WTC11 (cell line): ENCODE measurements around the gene DYNC1I2. TPM values are rescaled to one million over a fixed set of nuclear protein-coding genes. Genes with fewer than 3 reads are reported as not detected.

Source experiments
- ATAC-seq: fragments of 200-7000 bp; cut with Tn5 transposase; 2 replicates; pipeline ENCODE4 v1.10.0; 2021; ENCODE audit warnings: mild to moderate bottlenecking, moderate library complexity
- CTCF ChIA-PET: fragments of 300-600 bp; sonication (Branson Sonifier 250); formaldehyde crosslinking; loops from one replicate; lab custom pipeline; 2021; ENCODE audit warnings: antibody characterized with exemption; lab: Charles Lee
- POLR2A ChIA-PET: fragments of 350-600 bp; sonication (Branson Sonifier 250); formaldehyde crosslinking; loops from one replicate; lab custom pipeline; 2021; ENCODE audit warnings: antibody characterized with exemption; lab: Charles Lee
- DNase-seq: peaks from one replicate; pipeline ENCODE4 v3.0.0; 2021; ENCODE audit warnings: low spot score
- H3K27ac Mint-ChIP-seq: 2 replicates; pipeline ENCODE4 v1.8.0; 2021; ENCODE audit warnings: mixed read lengths
- H3K27me3 Mint-ChIP-seq: 2 replicates; pipeline ENCODE4 v1.8.0; 2021; ENCODE audit warnings: low read depth, mild to moderate bottlenecking, moderate library complexity, mixed read lengths
- H3K36me3 Mint-ChIP-seq: 2 replicates; pipeline ENCODE4 v1.8.0; 2021; ENCODE audit warnings: mixed read lengths
- H3K4me1 Mint-ChIP-seq: 2 replicates; pipeline ENCODE4 v1.8.0; 2022; ENCODE audit warnings: mixed read lengths
- H3K4me3 Mint-ChIP-seq: 2 replicates; pipeline ENCODE4 v1.8.0; 2021; ENCODE audit warnings: mild to moderate bottlenecking, moderate library complexity, mixed read lengths
- H3K9me3 Mint-ChIP-seq: 2 replicates; pipeline ENCODE4 v1.8.0; 2021; ENCODE audit warnings: mixed read lengths
- ATF1 ChIP-seq: sonication (generic); formaldehyde crosslinking; IDR thresholded peaks from 2 replicates; pipeline ENCODE4 v1.8.1; 2023; ENCODE audit warnings: mild to moderate bottlenecking, moderate library complexity, missing genetic modification reagents
- FOXJ3 ChIP-seq: sonication (generic); formaldehyde crosslinking; IDR thresholded peaks from 2 replicates; pipeline ENCODE4 v1.9.0; 2021; ENCODE audit warnings: missing genetic modification reagents, mild to moderate bottlenecking, borderline replicate concordance
- FOXP1 ChIP-seq: sonication (generic); formaldehyde crosslinking; IDR thresholded peaks from 2 replicates; pipeline ENCODE4 v1.8.0; 2022; ENCODE audit warnings: missing genetic modification reagents, mild to moderate bottlenecking, moderate library complexity, borderline replicate concordance
- GTF2I ChIP-seq: fragments of 250-450 bp; sonication (Bioruptor Pico); conservative IDR thresholded peaks from 2 replicates; pipeline ENCODE4 v1.4.0; 2021; ENCODE audit warnings: mild to moderate bottlenecking
- HMGA2 ChIP-seq: fragments of 250-450 bp; sonication (Bioruptor Pico); IDR thresholded peaks from 2 replicates; pipeline ENCODE4 v1.4.0; 2021; ENCODE audit warnings: mild to moderate bottlenecking, moderate library complexity
- JAZF1 ChIP-seq: fragments of 250-450 bp; sonication (Bioruptor Pico); IDR thresholded peaks from 2 replicates; pipeline ENCODE4 v1.9.0; 2021; ENCODE audit warnings: moderate library complexity, mild to moderate bottlenecking, inconsistent platforms
- MYBL2 ChIP-seq: sonication (generic); formaldehyde crosslinking; IDR thresholded peaks from 2 replicates; pipeline ENCODE4 v1.8.1; 2023; ENCODE audit warnings: mild to moderate bottlenecking, moderate library complexity, missing genetic modification reagents
- NR1H2 ChIP-seq: sonication (generic); formaldehyde crosslinking; IDR thresholded peaks from 2 replicates; pipeline ENCODE4 v1.9.0; 2021; ENCODE audit warnings: mild to moderate bottlenecking, moderate library complexity, missing genetic modification reagents
- NR2C2 ChIP-seq: sonication (generic); formaldehyde crosslinking; IDR thresholded peaks from 2 replicates; pipeline ENCODE4 v1.8.0; 2022; ENCODE audit warnings: mild to moderate bottlenecking, missing genetic modification reagents
- NR3C1 ChIP-seq: sonication (generic); formaldehyde crosslinking; conservative IDR thresholded peaks from 2 replicates; pipeline ENCODE4 v1.8.1; 2023; ENCODE audit warnings: low read depth, mild to moderate bottlenecking, missing genetic modification reagents
- OVOL2 ChIP-seq: fragments of 250-450 bp; sonication (Bioruptor Pico); IDR thresholded peaks from 2 replicates; pipeline ENCODE4 v1.9.0; 2021; ENCODE audit warnings: mild to moderate bottlenecking, borderline replicate concordance
- RORB ChIP-seq: fragments of 250-450 bp; sonication (Bioruptor Pico); IDR thresholded peaks from 2 replicates; pipeline ENCODE4 v1.9.0; 2021; ENCODE audit warnings: mild to moderate bottlenecking
- TEAD1 ChIP-seq: sonication (generic); formaldehyde crosslinking; IDR thresholded peaks from 2 replicates; pipeline ENCODE4 v1.8.0; 2022; ENCODE audit warnings: mild to moderate bottlenecking, missing genetic modification reagents
- ZBTB21 ChIP-seq: sonication (generic); formaldehyde crosslinking; IDR thresholded peaks from 2 replicates; pipeline ENCODE4 v1.8.1; 2023; ENCODE audit warnings: mild to moderate bottlenecking, missing genetic modification reagents, borderline replicate concordance
- ZNF232 ChIP-seq: sonication (generic); formaldehyde crosslinking; IDR thresholded peaks from 2 replicates; pipeline ENCODE4 v1.8.0; 2022; ENCODE audit warnings: mild to moderate bottlenecking, missing genetic modification reagents
- ZNF671 ChIP-seq: fragments of 250-450 bp; sonication (Bioruptor Pico); IDR thresholded peaks from 2 replicates; pipeline ENCODE4 v1.8.0; 2021; ENCODE audit warnings: mild to moderate bottlenecking
- total RNA-seq: library from RNA; stranded (reverse); gene quantifications from 3 replicates; pipeline ENCODE4 v1.2.3, GENCODE V29; 2021
- TF ChIP-seq, protein P1 (sequence below): sonication (generic); formaldehyde crosslinking; IDR thresholded peaks from 2 replicates; pipeline ENCODE4 v1.8.1; 2022; ENCODE audit warnings: mild to moderate bottlenecking, missing genetic modification reagents, moderate library complexity, borderline replicate concordance
- TF ChIP-seq, protein P2 (sequence below): fragments of 250-450 bp; sonication (Bioruptor Pico); IDR thresholded peaks from 2 replicates; pipeline ENCODE4 v1.9.0; 2021; ENCODE audit warnings: moderate library complexity, mild to moderate bottlenecking, inconsistent platforms, borderline replicate concordance
- TF ChIP-seq, protein P3 (sequence below): fragments of 200-600 bp; IDR thresholded peaks from 2 replicates; pipeline ENCODE4 v1.8.0; 2022; ENCODE audit warnings: antibody characterized with exemption
- TF ChIP-seq, protein P4 (sequence below): sonication (generic); formaldehyde crosslinking; IDR thresholded peaks from 2 replicates; pipeline ENCODE4 v1.8.1; 2022; ENCODE audit warnings: missing genetic modification reagents, borderline replicate concordance
- TF ChIP-seq, protein P5 (sequence below): fragments of 250-450 bp; sonication (Bioruptor Pico); IDR thresholded peaks from 2 replicates; pipeline ENCODE4 v1.9.0; 2021; ENCODE audit warnings: mild to moderate bottlenecking, borderline replicate concordance
- TF ChIP-seq, protein P6 (sequence below): fragments of 250-450 bp; sonication (Bioruptor Pico); conservative IDR thresholded peaks from 2 replicates; pipeline ENCODE4 v1.9.0; 2021; ENCODE audit warnings: mild to moderate bottlenecking
- TF ChIP-seq, protein P7 (sequence below): sonication (generic); formaldehyde crosslinking; conservative IDR thresholded peaks from 2 replicates; pipeline ENCODE4 v1.8.1; 2022; ENCODE audit warnings: mild to moderate bottlenecking, missing genetic modification reagents

Gene DYNC1I2
- total RNA-seq, 1 experiment from 2014 or later = 73.7 TPM

DNA sequence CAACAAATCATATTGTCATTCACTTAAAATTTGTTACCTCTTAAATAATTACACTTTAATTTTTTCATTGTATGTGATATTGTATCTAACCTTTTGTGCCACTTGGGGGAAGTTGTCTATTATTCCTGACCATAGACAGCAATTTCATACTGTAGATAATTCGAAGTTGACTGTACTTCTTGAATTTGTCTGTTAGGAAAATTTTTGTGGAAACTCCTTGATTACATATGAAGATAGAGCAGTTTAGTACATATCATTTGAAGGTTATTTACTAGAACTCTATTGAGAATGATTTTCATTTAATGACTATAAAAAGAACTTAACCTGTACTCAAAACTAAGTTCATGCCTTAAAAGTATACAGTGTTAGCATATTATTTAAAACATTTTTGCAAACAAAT lies 5.1 kb downstream of the DYNC1I2 start:
- H3K4me1 Mint-ChIP-seq = peaks cover 10% of the 10 kb centered on the region
- no peak for DNase-seq
- H3K4me3 Mint-ChIP-seq = no peak overlapping the region
- no peak overlapping the region for H3K27ac Mint-ChIP-seq
- no peak for TF ChIP-seq OVOL2 (CRISPR knock-in tag)
- no peak for TF ChIP-seq RORB
- TF ChIP-seq, protein P1, sequence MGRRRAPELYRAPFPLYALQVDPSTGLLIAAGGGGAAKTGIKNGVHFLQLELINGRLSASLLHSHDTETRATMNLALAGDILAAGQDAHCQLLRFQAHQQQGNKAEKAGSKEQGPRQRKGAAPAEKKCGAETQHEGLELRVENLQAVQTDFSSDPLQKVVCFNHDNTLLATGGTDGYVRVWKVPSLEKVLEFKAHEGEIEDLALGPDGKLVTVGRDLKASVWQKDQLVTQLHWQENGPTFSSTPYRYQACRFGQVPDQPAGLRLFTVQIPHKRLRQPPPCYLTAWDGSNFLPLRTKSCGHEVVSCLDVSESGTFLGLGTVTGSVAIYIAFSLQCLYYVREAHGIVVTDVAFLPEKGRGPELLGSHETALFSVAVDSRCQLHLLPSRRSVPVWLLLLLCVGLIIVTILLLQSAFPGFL (CRISPR knock-in tag) = no peak
- TF ChIP-seq NR3C1 (CRISPR knock-in tag) = no peak
- TF ChIP-seq, protein P2, sequence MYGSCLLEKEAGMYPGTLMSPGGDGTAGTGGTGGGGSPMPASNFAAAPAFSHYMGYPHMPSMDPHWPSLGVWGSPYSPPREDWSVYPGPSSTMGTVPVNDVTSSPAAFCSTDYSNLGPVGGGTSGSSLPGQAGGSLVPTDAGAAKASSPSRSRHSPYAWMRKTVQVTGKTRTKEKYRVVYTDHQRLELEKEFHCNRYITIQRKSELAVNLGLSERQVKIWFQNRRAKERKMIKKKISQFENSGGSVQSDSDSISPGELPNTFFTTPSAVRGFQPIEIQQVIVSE = no peak
- no peak for TF ChIP-seq HMGA2
- TF ChIP-seq, protein P3, sequence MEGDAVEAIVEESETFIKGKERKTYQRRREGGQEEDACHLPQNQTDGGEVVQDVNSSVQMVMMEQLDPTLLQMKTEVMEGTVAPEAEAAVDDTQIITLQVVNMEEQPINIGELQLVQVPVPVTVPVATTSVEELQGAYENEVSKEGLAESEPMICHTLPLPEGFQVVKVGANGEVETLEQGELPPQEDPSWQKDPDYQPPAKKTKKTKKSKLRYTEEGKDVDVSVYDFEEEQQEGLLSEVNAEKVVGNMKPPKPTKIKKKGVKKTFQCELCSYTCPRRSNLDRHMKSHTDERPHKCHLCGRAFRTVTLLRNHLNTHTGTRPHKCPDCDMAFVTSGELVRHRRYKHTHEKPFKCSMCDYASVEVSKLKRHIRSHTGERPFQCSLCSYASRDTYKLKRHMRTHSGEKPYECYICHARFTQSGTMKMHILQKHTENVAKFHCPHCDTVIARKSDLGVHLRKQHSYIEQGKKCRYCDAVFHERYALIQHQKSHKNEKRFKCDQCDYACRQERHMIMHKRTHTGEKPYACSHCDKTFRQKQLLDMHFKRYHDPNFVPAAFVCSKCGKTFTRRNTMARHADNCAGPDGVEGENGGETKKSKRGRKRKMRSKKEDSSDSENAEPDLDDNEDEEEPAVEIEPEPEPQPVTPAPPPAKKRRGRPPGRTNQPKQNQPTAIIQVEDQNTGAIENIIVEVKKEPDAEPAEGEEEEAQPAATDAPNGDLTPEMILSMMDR = no peak
- no peak for TF ChIP-seq JAZF1 (CRISPR knock-in tag)
- no peak for TF ChIP-seq FOXP1 (CRISPR knock-in tag)
- TF ChIP-seq ZBTB21 = no peak
- TF ChIP-seq NR1H2 (CRISPR knock-in tag) = no peak
- TF ChIP-seq, protein P4, sequence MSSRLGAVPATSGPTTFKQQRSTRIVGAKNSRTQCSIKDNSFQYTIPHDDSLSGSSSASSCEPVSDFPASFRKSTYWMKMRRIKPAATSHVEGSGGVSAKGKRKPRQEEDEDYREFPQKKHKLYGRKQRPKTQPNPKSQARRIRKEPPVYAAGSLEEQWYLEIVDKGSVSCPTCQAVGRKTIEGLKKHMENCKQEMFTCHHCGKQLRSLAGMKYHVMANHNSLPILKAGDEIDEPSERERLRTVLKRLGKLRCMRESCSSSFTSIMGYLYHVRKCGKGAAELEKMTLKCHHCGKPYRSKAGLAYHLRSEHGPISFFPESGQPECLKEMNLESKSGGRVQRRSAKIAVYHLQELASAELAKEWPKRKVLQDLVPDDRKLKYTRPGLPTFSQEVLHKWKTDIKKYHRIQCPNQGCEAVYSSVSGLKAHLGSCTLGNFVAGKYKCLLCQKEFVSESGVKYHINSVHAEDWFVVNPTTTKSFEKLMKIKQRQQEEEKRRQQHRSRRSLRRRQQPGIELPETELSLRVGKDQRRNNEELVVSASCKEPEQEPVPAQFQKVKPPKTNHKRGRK = no peak
- TF ChIP-seq MYBL2 (CRISPR knock-in tag) = no peak
- no peak for TF ChIP-seq NR2C2 (CRISPR knock-in tag)
- no peak for TF ChIP-seq ZNF671 (CRISPR knock-in tag)
- TF ChIP-seq ATF1 (CRISPR knock-in tag) = no peak
- TF ChIP-seq ZNF232 (CRISPR knock-in tag) = no peak
- no peak for TF ChIP-seq GTF2I (CRISPR knock-in tag)
- TF ChIP-seq, all 79 proteins: peak for 0
- no peak for ATAC-seq
- ChIA-PET POLR2A (no interaction called here), CTCF (interaction anchor here (1.3 kb wide), 1 partner anchor 11 kb away, joined by 3 read pairs; no protein-coding TSS in a partner anchor)
- H3K9me3 Mint-ChIP-seq = no peaks in the 10 kb centered on the region
- H3K27me3 Mint-ChIP-seq = no peaks in the 10 kb centered on the region
- H3K36me3 Mint-ChIP-seq = peaks cover 30% of the 10 kb centered on the region

DNA sequence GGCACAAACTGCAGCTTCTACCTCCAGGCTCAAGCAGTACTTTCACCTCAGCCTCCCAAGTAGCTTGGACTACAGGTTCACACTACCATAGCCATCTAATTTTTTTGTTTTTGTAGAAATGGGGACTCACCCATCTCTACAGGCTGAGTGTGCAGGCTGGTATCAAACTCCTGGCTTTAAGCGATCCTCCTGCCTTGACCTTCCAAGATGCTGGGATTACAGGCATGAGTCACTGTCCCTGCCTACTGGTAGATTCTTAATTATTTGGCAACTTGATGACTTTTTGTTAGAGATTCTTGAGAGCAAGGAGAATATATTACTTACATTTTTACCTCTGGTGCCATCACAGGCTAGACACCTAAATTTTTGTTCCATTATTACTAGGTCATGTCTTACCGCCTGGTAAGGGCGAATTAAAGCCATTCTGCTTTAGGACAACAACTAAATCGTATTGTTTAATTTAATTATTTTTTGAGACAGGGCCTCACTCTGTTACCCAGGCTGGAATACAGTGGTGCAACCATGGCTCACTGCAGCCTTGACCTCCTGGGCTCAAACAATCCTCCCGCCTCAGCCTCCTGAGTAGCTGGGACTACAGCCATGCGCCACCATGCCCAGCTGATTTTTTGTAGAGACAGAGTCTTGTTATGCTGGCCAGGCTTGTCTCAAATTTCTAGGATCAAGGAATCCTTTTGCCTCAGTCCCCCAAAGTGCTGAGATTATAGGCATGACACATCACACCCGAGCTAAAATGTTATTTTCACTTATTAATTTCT lies 15.7 kb downstream of the DYNC1I2 start:
- POLR2A ChIA-PET = no interaction called here
- Mint-ChIP-seq H3K9me3 (no peaks in the 10 kb centered on the region), H3K36me3 (peaks cover 1% of the 10 kb centered on the region), H3K4me1 (peaks cover 8% of the 10 kb centered on the region; the same call in 1 of the 2 replicates), H3K4me3 (no peak overlapping the region), H3K27me3 (no peaks in the 10 kb centered on the region), H3K27ac (no peak overlapping the region; the same call in 1 of the 2 replicates)
- DNase-seq (no peak), ATAC-seq (no peak)
- CTCF ChIA-PET = interaction anchor here (1.0 to 2.6 kb wide), 12 partner anchors 10 to 429 kb away, joined by 3 to 29 read pairs (median 4); partner anchors contain the start of genes DLX2 and DYNC1I2
- TF ChIP-seq TEAD1 (CRISPR knock-in tag) (no peak), FOXP1 (CRISPR knock-in tag) (no peak), FOXJ3 (CRISPR knock-in tag) (no peak), JAZF1 (CRISPR knock-in tag) (no peak)
- TF ChIP-seq, protein P5, sequence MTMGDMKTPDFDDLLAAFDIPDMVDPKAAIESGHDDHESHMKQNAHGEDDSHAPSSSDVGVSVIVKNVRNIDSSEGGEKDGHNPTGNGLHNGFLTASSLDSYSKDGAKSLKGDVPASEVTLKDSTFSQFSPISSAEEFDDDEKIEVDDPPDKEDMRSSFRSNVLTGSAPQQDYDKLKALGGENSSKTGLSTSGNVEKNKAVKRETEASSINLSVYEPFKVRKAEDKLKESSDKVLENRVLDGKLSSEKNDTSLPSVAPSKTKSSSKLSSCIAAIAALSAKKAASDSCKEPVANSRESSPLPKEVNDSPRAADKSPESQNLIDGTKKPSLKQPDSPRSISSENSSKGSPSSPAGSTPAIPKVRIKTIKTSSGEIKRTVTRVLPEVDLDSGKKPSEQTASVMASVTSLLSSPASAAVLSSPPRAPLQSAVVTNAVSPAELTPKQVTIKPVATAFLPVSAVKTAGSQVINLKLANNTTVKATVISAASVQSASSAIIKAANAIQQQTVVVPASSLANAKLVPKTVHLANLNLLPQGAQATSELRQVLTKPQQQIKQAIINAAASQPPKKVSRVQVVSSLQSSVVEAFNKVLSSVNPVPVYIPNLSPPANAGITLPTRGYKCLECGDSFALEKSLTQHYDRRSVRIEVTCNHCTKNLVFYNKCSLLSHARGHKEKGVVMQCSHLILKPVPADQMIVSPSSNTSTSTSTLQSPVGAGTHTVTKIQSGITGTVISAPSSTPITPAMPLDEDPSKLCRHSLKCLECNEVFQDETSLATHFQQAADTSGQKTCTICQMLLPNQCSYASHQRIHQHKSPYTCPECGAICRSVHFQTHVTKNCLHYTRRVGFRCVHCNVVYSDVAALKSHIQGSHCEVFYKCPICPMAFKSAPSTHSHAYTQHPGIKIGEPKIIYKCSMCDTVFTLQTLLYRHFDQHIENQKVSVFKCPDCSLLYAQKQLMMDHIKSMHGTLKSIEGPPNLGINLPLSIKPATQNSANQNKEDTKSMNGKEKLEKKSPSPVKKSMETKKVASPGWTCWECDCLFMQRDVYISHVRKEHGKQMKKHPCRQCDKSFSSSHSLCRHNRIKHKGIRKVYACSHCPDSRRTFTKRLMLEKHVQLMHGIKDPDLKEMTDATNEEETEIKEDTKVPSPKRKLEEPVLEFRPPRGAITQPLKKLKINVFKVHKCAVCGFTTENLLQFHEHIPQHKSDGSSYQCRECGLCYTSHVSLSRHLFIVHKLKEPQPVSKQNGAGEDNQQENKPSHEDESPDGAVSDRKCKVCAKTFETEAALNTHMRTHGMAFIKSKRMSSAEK (CRISPR knock-in tag) = no peak
- TF ChIP-seq, protein P6, sequence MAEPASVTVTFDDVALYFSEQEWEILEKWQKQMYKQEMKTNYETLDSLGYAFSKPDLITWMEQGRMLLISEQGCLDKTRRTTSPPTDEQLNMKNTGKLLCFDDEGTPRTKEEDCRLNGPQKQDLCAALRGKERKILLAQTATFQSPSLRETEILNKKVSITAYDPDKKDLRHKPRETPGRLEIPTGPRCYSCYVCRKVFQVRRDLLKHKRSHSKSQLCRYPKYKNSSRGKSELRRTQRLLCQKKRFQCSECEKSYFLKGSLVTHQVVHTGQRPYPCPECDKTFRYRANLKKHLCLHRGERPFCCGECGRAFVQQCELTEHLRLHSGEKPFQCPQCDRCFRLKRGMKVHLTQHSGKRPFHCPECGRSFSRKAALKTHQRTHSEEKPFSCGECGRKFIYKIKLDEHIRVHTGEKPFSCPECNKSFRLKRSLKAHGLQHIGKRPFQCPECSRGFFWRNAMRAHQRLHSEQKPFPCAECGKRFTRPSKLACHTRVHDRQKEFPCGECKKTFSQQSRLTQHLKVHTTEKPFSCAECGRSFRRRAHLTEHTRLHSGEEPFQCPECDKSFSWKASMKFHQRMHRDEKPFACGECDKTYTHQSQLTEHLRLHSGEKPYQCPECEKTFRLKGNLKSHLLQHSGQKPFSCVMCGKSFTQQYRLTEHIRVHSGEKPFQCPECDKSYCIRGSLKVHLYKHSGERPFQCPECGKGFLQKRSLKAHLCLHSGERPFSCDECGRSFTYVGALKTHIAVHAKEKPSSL (CRISPR knock-in tag) = no peak
- TF ChIP-seq, protein P7, sequence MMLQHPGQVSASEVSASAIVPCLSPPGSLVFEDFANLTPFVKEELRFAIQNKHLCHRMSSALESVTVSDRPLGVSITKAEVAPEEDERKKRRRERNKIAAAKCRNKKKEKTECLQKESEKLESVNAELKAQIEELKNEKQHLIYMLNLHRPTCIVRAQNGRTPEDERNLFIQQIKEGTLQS (CRISPR knock-in tag) = no peak
